GM18499 (cell line): ENCODE results near the gene FBXO42.
"Not testable (repeated sequence)": the region's sequence is repeated elsewhere in the genome, so short reads cannot be mapped to it uniquely, and the experiment has no call there.

Source experiments
- ATAC-seq: cut with Tn5 transposase; IDR thresholded peaks from one replicate; pipeline ENCODE4 v1.9.1; 2021; ENCODE audit warnings: moderate number of reproducible peaks; ENCODE audit not compliant: insufficient read depth, unreplicated experiment

The FBXO42 gene

GRCh38 chr1:16226490-16227179, 125.6 kb downstream of the FBXO42 start:
- no peak for ATAC-seq

DNA sequence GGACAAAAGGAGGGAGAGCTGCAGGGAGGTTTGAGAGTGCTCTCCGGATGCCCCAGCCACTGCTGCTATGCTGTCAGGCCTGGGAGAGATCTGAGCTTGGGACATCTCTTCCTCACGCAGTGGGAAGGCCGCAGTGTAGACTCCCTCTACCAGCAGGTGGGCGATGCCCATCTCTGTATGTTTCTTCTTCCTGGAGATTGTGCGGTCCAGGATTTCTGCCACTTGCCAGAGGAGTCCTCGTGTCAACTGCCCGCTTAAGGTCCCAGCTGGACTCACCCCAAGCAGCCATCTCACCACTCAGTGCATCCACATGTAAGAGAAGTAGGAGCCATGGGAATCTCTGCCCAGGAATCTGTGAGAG, 126.2 kb downstream of the FBXO42 start:
- no peak for ATAC-seq

GRCh38 chr1:16224472-16224871, 127.8 kb downstream of the FBXO42 start:
- ATAC-seq, result no peak

DNA sequence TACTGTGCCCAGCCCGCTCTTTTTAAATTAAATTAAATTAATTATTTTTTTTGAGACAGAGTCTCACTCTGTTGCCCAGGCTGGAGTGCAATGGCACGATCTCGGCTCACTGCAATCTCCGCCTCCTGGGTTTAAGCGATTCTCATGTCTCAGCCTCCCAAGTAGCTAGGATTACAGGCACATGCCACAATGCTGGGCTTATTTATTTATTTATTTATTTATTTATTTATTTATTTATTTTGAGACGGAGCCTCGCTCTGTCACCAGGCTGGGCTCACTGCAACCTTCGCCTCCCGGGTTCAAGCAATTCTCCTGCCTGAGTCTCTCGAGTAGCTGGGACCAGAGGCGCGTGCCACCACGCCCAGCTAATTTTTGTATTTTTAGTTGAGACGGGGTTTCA, 129.6 kb downstream of the FBXO42 start:
- not testable (repeated sequence) for ATAC-seq

DNA sequence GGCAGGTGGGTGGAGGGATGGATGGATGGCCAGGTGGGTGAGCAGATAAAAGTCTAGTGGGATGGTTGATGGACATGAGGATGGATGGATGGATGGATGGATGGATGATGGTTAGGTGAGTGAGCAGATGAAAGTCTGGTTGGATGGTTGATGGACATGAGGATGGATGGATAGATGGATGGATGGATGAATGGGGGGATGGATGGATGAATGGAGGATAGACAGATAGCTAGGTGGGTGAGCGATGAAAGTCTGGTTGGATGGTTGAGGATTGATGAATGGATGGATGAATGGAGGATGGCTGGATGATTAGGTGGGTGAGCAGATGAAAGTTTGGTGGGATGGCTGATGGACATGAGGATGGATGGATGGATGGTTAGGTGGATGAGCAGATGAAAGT, 130.8 kb downstream of the FBXO42 start:
- ATAC-seq, result no peak

DNA sequence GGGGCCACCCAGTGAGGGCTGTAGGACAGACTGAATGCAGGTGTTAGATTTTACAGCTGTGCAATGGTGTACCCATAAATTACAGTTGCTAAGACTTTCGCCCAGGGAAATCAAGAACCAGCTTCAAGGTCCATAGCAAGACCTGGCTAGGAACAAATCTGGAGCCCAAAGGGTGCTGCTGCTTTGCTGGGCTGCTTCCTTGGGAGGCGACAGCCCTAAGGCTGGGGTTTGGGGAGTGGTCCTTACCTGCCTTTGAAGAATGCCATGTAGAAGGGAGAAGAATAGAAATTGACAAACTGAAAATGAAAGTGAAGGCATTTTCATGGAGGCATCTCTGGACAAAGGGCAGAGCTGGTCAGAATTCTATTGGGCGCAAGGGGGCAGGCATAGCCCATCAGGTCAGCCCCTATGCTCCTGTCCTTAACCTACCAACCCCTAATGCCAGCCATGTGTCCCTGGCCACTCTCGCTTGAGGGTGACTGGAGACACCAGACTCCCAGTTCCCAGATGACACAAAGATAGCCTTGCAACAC, 132.2 kb downstream of the FBXO42 start:
- no peak for ATAC-seq

GRCh38 chr1:16218674-16219071, 133.6 kb downstream of the FBXO42 start:
- ATAC-seq, result no peak

- no peak for ATAC-seq
These were observed 134.1 kb downstream of the FBXO42 start for GRCh38 chr1:16218014-16218673.

DNA sequence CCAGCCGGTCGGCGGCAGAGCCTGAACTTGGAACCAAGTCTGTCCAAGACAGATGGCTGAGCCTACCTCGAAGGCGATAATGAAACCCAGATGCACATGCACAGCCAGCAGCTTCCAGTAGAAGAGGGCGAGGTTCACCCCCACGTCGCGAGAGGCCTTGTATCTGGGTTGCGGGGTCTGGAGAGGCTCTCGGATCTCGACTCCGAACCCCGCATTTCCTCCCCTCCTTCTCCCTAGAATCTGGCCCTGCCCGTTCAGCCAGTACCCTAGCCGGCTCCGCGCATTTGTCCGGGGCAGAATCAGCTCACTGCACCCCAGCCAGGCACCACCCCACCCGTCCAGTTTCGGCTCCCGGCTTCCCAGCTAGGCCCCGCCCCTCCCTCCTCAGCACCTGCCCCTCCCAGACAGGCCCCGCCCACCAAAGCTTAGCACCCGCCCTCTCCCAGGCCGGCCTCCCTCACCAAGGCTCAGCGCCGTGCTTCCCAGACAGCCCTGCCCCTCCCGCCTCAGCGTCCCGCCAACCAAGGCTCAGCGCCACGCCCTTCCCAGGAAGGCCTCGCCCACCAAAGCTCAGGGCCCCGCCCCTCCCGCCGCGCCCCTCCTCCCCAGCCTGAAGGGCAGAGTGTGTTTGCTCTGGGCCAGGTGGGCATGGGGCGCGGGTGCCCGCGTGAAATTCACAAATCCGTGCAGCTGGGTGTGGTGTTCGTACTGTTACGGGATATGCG, 135.1 kb downstream of the FBXO42 start:
- ATAC-seq, result peak; percentile 61

DNA sequence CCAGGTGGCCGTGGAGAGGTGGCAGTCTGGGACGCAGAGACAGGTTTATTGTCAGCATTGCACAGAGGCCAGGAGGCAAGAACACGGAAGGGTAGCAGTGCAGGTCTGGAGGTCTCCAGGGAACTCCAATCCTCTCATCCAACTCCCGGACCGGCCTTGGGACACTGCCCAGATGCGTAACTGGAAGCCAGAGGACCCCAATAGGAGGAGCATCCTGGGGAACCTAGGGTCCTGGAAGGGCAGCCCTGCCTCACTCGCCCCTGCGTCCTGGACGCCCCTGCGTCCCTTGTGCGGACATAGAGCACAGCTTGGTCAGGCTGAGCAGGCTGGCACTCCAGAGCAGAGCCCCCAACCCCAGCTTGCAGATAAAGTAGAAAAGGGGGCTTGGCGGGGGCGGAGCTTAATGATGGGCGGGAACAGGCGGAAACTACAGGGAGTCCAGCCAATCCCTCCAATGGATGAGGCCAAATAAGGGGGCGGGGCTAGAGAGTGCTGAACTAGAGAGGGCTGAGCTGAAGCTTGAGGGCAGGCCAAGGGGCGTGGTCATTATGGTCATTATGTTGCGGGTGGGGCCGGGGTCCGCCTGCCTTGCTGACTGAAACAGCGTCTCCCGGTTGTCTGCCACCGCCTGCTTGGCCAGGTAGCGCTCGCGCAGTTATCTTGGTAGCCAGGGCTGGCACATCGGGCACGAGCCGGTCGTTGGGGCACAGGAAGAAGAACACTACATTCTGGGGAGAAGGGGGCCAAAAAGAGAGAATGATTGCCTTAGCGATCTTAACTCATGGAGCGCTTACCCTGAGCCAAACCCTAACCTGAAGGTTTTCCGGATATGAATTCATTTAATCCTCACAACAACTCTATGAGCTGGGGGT, 136.2 kb downstream of the FBXO42 start:
- ATAC-seq, result no peak

DNA sequence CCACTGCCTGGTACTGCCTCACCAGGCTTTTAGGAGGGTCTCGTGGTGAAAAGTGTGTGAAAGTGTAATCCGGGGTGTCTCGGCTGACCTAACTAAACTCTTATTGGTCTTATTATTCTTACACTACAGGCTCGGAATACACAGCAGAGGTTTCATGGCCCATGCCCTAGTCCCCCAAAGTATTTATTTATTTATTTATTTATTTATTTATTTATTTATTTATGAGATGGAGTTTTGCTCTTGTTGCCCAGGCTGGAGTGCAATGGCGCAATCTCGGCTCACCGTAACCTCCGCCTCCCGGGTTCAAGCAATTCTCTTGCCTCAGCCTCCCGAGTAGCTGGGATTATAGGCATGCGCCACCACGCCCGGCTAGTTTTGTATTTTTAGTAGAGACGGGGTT, 137.0 kb downstream of the FBXO42 start:
- ATAC-seq, result not testable (repeated sequence)

DNA sequence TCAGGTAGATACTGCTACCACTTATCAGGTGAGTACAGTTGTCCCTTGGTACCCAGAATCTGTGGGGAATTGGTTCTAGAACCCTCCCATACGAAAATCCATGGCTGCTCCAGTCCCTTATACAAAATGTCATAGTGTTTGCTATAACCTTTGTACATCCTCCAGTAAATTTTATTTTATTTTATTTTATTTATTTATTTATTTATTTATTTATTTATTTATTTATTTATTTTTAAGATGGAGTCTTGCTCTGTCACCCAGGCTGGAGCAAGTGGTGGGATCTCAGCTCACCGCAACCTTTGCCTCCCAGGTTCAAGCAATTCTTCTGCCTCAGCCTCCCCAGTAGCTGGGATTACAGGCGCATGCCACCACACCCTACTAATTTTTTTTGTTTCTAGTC, 138.7 kb downstream of the FBXO42 start:
- not testable (repeated sequence) for ATAC-seq

- ATAC-seq, result no peak
These were observed 139.3 kb downstream of the FBXO42 start for GRCh38 chr1:16213013-16213412.

- no peak for ATAC-seq
These were observed 139.9 kb downstream of the FBXO42 start, which contains the start of gene ARHGEF19 for GRCh38 chr1:16212251-16212961. TSS of gene ARHGEF19 (minus strand) at chr1:16212652. CDS start at chr1:16209054, 3,598 bp downstream.

DNA sequence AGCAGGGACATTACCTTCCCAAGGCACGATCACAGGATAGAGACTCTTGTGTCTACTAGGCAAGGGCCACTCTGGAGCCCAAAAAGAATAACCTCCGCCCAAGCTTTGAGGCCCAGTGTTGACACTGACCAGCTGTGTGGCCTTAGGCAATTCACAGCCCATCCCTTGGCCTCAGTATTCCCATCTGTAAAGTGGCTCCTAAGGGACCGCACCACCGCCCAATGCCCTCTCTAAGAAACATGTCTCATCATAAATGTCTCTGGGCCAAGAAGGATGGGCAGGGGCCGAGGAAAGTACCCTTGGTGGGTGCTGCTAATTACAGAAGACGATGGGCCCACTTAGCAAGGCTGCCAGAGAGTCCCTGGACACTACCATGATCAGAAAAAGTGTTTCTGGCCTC, 140.5 kb downstream of the FBXO42 start:
- ATAC-seq, result no peak

DNA sequence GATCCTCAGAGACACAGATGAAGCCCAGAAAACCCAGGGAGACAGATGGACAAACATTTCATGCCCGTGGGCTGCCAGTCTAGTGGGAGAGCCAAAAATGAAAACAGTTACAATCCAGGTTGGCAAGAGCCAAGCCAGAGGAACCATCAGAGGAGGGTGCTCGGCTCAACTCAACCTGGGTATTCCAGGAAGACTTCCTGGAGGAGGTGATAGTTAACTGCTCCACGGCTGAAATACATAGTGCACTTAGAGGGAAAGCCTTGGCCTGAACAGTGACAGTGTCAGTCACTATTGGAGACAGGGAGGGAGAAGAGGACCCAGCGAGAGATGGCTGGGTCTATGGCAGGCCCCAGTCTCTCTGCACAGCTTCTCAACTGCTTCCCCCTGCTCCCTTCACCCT, 141.7 kb downstream of the FBXO42 start:
- ATAC-seq, result no peak

DNA sequence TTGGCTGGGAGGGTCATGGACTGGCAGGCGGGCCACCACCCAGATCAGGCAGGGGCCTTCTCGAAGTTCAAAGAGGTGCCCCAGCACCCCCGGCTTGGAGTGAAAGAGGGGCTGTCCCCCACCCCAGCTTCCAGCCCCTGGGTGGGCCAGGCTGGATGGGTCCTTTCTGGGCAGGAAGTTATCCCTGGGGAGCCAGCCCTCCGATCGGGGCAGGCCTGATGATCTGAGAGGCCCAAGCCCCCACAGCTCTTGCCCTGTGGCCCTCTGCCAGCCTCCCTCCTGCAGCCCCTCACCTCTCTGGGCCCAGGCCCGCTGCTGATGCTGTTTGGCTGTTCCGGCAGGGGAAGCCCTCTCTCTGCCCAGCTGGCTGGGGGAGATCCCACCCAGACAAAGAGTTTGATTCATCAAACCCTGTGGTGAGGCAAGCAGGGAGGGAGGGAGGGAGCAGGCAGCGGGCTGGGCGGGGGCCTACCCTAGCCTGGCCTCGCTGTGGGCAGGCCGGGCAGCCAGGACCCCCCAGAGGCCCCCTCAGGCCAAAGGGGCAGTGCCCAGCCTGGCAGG, 142.4 kb downstream of the FBXO42 start:
- no peak for ATAC-seq

DNA sequence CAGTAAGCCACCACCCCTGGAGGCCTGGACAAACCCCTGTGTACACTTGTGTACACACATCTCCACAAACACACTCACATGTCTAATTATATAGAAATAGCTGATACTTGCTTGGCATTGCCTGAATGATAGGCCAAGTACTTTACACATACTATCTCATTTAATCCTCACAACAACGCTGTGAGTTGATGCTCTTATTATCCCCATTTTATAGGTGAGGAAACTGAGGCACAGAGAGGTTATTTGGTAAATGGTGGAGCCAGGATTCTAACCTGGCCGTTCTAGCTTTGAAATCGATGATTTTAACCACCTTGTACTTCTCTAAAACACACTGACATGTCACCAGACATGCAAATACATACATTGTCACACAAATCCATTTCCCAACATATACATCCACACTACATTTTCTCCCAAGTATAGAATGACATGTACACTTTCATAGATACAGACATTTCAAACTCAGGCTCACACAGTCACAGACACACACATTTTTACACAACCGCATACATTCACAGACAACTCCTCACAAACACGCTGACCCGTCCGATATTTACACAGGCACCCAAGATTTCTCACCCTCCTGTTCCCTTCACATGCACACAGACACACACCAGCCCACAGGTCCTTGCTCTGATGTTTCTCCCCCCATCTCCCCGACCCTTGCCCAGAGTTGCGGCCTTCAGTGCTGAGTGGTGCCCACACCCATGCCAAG, 143.0 kb downstream of the FBXO42 start:
- no peak for ATAC-seq
